Stimulated activated CD8-positive, alpha-beta memory T cell treated with anti-CD3 and anti-CD28 coated beads, Interleukin-4, amount 100 ng/mL, for 1 hour (primary cell): ENCODE measurements around the gene MAP1S.

Experiments used
- DNase-seq, 2 donors: peaks; one replicate each; pipeline ENCODE4 v3.0.0-alpha.2; 2020; ENCODE audit warnings: low read depth in 2 of 2, low spot score in 1 of 2

MAP1S gene, protein sequence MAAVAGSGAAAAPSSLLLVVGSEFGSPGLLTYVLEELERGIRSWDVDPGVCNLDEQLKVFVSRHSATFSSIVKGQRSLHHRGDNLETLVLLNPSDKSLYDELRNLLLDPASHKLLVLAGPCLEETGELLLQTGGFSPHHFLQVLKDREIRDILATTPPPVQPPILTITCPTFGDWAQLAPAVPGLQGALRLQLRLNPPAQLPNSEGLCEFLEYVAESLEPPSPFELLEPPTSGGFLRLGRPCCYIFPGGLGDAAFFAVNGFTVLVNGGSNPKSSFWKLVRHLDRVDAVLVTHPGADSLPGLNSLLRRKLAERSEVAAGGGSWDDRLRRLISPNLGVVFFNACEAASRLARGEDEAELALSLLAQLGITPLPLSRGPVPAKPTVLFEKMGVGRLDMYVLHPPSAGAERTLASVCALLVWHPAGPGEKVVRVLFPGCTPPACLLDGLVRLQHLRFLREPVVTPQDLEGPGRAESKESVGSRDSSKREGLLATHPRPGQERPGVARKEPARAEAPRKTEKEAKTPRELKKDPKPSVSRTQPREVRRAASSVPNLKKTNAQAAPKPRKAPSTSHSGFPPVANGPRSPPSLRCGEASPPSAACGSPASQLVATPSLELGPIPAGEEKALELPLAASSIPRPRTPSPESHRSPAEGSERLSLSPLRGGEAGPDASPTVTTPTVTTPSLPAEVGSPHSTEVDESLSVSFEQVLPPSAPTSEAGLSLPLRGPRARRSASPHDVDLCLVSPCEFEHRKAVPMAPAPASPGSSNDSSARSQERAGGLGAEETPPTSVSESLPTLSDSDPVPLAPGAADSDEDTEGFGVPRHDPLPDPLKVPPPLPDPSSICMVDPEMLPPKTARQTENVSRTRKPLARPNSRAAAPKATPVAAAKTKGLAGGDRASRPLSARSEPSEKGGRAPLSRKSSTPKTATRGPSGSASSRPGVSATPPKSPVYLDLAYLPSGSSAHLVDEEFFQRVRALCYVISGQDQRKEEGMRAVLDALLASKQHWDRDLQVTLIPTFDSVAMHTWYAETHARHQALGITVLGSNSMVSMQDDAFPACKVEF

GRCh38 chr19:17718947-17719711 is at the start of gene MAP1S:
Gene MAP1S (plus strand): TSS chr19:17719480. CDS start chr19:17719503, 23 bp downstream.
- DNase-seq: peak; percentile 14 to 34

- no peak for DNase-seq
Measured at GRCh38 chr19:17671906-17672305, 47.4 kb upstream of the MAP1S start.

DNA sequence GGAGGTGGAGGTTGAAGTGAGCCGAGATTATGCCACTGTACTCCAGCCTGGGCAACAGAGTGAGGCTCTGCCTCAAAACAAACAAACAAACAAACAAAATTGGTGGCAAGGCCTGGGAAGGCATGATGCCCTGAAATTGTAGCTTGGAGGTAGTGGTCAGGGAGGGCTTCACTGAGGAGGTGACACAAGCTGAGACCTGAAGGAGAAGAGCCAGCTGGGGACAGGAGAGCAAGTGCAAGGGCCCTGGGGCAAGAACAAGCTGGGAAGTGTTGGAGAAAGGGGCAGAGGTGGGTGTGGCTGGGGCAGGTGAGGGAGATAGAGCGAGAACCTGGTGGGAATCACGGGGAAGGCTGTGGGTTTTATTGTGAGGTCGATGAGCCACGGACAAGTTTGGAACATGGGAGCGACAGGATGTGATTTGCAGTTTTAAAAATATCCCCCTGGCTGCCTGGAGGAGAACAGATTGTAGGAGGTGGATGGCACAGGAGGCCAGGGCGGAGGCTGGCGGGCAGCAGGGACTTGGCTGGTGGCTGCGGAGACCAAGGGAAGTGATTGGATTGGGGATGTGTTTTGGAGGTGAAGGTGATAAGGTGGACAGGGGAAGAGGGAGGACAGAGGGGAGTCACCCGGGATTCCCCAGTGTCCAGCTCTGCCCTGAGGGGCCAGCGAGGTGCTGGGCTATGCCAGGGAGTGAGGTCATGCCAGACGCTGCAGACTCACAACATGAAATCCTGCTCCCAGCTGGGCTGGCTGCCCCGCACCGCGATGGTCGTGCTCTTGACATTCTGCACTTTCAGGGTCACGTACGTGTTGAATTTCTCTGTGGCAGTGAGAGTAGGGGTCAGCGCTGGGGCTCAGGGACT is 45.1 kb upstream of the MAP1S start:
- no peak for DNase-seq

DNA sequence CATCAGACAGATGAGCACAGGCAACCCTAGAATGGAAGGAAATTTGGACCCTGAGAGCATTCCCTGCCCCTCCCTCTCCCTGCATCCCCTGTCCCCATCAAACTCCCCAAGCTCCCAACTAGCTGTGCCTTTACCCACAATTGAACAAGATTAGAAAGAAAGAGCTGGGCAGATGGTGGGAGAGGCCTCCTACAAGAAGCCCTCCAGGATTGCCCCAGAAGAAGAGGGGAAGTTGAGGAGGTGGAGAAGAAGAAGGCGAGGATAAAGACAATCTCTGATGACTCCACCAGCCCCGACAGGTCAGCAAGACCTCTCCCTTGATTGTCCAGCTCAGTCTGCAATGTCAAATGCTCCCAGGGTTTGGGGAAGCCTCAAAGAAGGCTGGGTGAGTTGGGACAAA is 43.0 kb upstream of the MAP1S start:
- DNase-seq: no peak

- no peak for DNase-seq
Measured at GRCh38 chr19:17677002-17677401, 42.3 kb upstream of the MAP1S start.

GRCh38 chr19:17678836-17679235 is 40.4 kb upstream of the MAP1S start:
- DNase-seq: no peak

DNA sequence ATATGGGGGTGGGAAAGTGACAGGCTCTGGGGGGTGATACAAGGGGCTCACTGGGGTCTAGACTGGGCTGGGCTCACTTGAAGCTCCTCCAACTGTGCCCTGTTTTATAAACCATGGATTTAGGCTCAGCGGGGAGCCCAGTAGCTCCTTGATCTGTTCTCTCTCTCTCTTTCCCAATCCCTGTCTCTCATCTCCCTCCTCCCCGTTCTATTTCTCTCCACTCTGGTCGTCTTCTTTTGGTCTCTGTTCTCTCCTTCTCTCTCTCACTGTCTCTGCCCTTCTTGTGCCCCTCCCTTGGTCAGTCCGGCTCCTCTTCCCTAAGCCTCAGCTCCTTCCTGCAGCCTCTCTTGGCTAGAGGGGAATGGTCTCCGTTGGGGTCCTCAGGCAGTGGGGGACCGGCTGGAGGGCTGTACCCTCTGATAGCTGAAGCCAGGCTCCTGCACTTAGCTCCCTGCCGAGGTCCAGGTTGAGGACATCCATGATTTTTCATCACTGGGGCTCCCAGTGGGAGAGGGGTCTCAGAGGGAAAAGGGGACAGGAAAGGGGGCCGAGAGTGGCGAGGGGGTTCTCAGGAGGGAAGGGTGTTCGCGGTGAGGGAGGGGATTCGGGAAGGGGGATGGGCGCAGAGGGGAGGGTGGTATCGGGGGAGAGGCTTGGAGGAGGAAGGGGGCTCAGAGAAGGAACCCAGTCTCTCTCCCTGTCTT is 39.6 kb upstream of the MAP1S start:
- no peak for DNase-seq

DNA sequence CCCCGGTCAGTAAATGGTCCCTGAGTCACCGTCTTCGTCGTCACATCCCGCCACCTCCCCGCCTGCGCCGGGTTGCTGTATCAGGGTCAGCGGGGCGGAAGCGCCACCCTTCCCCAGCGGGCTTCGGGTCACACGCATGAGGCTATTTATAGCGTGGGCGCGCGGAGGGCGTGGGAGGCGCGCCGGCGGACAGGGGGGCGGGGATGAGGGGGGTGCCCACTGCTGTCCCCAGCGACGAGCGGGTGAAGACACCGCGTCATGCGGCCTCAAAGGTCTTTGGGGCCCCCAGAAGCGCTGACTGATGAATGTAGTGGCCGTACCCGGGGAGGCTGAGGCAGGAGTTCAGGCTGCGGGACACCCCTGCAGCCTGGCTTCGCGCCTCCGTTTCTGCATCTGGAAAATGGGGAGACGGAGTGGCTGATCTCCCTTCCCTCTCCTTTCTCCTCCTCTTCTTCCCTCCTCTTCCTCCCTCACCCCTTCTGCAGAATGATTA is 39.0 kb upstream of the MAP1S start:
- peak; percentile 16 to 21 for DNase-seq

GRCh38 chr19:17681505-17682125 is 37.7 kb upstream of the MAP1S start:
- DNase-seq: peak in 1 of 2 donors; percentile 3

GRCh38 chr19:17682273-17682672 is 37.0 kb upstream of the MAP1S start:
- no peak for DNase-seq

DNA sequence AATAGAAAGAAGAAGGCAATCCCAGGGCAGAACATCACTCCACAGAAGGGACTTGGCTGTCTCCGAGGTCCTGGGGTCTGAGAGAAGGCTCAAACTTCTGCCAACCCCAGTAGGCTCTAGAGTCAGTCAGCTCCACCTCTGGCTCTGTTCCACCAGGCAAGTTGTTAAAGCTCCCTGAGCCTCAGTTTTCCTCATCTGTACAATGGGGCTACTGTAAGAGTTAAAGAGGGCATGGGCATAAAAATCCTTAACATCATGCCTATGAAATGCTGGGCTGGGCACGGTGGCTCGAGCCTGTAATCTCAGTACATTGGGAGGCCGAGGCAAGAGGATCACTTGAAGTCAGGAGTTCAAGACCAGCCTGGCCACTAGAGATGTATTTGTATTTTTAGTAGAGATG is 36.2 kb upstream of the MAP1S start:
- no peak for DNase-seq

- no peak for DNase-seq
Measured at GRCh38 chr19:17684256-17684655, 35.0 kb upstream of the MAP1S start.

GRCh38 chr19:17685451-17686022 is 33.7 kb upstream of the MAP1S start:
- DNase-seq: no peak

- DNase-seq: no peak
Measured at GRCh38 chr19:17686023-17686521, 33.2 kb upstream of the MAP1S start.

- DNase-seq: no peak
Measured at GRCh38 chr19:17686592-17687024, 32.7 kb upstream of the MAP1S start.

- DNase-seq: no peak
Measured at GRCh38 chr19:17687141-17687856, 32.0 kb upstream of the MAP1S start.
